Hepatocyte (in vitro differentiated cells): Measurements from ENCODE around the gene ASS1. TPM values are rescaled to one million over a fixed set of nuclear protein-coding genes. Genes with fewer than 3 reads are reported as not detected.

Source experiments
- DNase-seq: peaks from one replicate; pipeline ENCODE4 v3.0.0-alpha.2; 2016; ENCODE audit warnings: low spot score
- H2AFZ ChIP-seq: fragments of 200-600 bp; sonication (generic); 2 replicates; pipeline ENCODE4 v1.6.0; 2016; ENCODE audit warnings: antibody characterized with exemption, mild to moderate bottlenecking
- H3K27ac ChIP-seq: fragments of 200-600 bp; sonication (generic); 2 replicates; pipeline ENCODE4 v1.5.1; 2016; ENCODE audit warnings: mild to moderate bottlenecking
- H3K27me3 ChIP-seq: fragments of 200-600 bp; sonication (generic); 2 replicates; pipeline ENCODE4 v1.6.1; 2016
- H3K36me3 ChIP-seq: fragments of 200-600 bp; sonication (generic); replicated peaks from 2 replicates; pipeline ENCODE4 v1.5.1; 2016; ENCODE audit warnings: low read depth; ENCODE audit not compliant: insufficient read depth
- H3K4me1 ChIP-seq: fragments of 200-600 bp; sonication (generic); 2 replicates; pipeline ENCODE4 v1.5.1; 2016; ENCODE audit warnings: mild to moderate bottlenecking, moderate library complexity; ENCODE audit not compliant: insufficient read depth
- H3K4me2 ChIP-seq: fragments of 200-600 bp; sonication (generic); 2 replicates; pipeline ENCODE4 v1.6.0; 2016
- H3K4me3 ChIP-seq: fragments of 200-600 bp; sonication (generic); 2 replicates; pipeline ENCODE4 v1.5.1; 2016; ENCODE audit warnings: mild to moderate bottlenecking
- H3K79me2 ChIP-seq: fragments of 200-600 bp; sonication (generic); 2 replicates; pipeline ENCODE4 v1.6.0; 2017; ENCODE audit warnings: mild to moderate bottlenecking
- H3K9me2 ChIP-seq: fragments of 200-600 bp; sonication (generic); replicated peaks from 2 replicates; pipeline ENCODE4 v1.6.0; 2017; ENCODE audit warnings: mild to moderate bottlenecking; ENCODE audit not compliant: insufficient read depth
- H3K9me3 ChIP-seq: fragments of 200-600 bp; sonication (generic); 2 replicates; pipeline ENCODE4 v1.5.1; 2016; ENCODE audit warnings: low read depth, mild to moderate bottlenecking
- H4K20me1 ChIP-seq: fragments of 200-600 bp; sonication (generic); 2 replicates; pipeline ENCODE4 v1.6.0; 2016; ENCODE audit warnings: mild to moderate bottlenecking; ENCODE audit not compliant: insufficient read depth, poor library complexity, severe bottlenecking
- CTCF ChIP-seq: fragments of 200-600 bp; sonication (generic); IDR thresholded peaks from 2 replicates; pipeline ENCODE4 v1.5.1; 2016; ENCODE audit warnings: antibody characterized with exemption, mild to moderate bottlenecking; ENCODE audit not compliant: poor library complexity
- EZH2 ChIP-seq: fragments of 200-600 bp; sonication (generic); IDR thresholded peaks from 2 replicates; pipeline ENCODE4 v1.6.1; 2016; ENCODE audit warnings: antibody characterized with exemption, mild to moderate bottlenecking, borderline replicate concordance
- EZH2phosphoT487 ChIP-seq: fragments of 200-600 bp; sonication (generic); IDR thresholded peaks from one replicate; pipeline ENCODE4 v1.6.1; 2018; ENCODE audit warnings: antibody characterized with exemption, mild to moderate bottlenecking, low read depth, moderate library complexity; ENCODE audit not compliant: unreplicated experiment, severe bottlenecking
- WGBS: methylation state at CpG from one replicate; pipeline ENCODE4 v1.1.6; 2016; ENCODE audit warnings: low lambda C conversion rate; ENCODE audit errors: missing lambda C conversion rate; 5-methylcytosine and 5-hydroxymethylcytosine counted together
- polyA plus RNA-seq: library from polyadenylated mRNA; unstranded; fragments of >200 nt; fragmentation: Nextera tagmentation; extraction: Ambion mirVana; gene quantifications from 2 replicates; pipeline ENCODE4 v1.2.1, GENCODE V29; 2016
- total RNA-seq: library from RNA; depleted of rRNA; stranded (reverse); fragments of >200 nt; gene quantifications from 2 replicates; pipeline ENCODE4 v1.2.3, GENCODE V29; 2014

Gene ASS1
- total and polyA plus RNA-seq, 2 experiments from 2014 or later: 145 to 292 TPM

DNA sequence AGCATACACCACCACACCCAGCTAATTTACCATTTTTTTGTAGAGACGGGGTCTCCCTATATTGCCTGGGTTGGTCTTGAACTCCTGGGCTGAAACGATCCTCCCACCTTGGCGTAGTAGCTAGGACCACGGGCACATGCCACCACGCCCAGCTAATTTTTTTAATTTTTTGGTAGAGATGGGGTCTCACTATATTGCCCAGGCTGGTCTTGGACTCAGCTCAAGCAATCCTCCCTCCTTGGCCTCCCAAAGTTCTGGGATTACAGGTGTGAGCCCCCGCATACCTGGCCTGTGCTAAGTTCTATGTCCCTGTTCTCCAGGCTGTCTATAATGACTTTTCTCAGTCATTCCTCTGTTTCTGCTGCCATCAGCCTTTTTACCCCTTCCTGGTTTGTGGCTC lies 41.3 kb downstream of the ASS1 start:
- Histone ChIP-seq H3K4me1 (no peaks in the 10 kb centered on the region), H3K79me2 (no peaks in the 10 kb centered on the region), H3K27me3 (no peaks in the 10 kb centered on the region), H3K9me2 (no peaks in the 10 kb centered on the region), H3K27ac (no peak overlapping the region), H2AFZ (no peak overlapping the region), H3K4me2 (no peak overlapping the region), H3K9me3 (no peaks in the 10 kb centered on the region), H3K36me3 (no peaks in the 10 kb centered on the region), H3K4me3 (no peak overlapping the region), H4K20me1 (no peaks in the 10 kb centered on the region)
- TF ChIP-seq EZH2 (no peak), EZH2phosphoT487 (no peak), CTCF (no peak)
- WGBS: 94% methylated on average over 6 of the region's 6 CpGs
- DNase-seq: no peak

- WGBS: 88% methylated on average over 6 of the region's 6 CpGs
- Histone ChIP-seq H4K20me1 (no peaks in the 10 kb centered on the region), H3K9me3 (no peaks in the 10 kb centered on the region), H3K4me2 (no peak overlapping the region), H3K9me2 (no peaks in the 10 kb centered on the region), H3K27me3 (no peaks in the 10 kb centered on the region), H3K79me2 (no peaks in the 10 kb centered on the region), H3K36me3 (no peaks in the 10 kb centered on the region), H2AFZ (no peak overlapping the region), H3K4me1 (no peaks in the 10 kb centered on the region), H3K27ac (no peak overlapping the region), H3K4me3 (no peak overlapping the region)
- TF ChIP-seq CTCF: no peak
- no peak for TF ChIP-seq EZH2
- TF ChIP-seq EZH2phosphoT487: no peak
- no peak for DNase-seq
These were observed 42.7 kb downstream of the ASS1 start for GRCh38 chr9:130487500-130487899.

- Histone ChIP-seq H3K79me2 (no peaks in the 10 kb centered on the region), H3K36me3 (no peaks in the 10 kb centered on the region), H3K4me2 (no peak overlapping the region), H3K9me3 (no peaks in the 10 kb centered on the region), H2AFZ (no peak overlapping the region), H3K27me3 (no peaks in the 10 kb centered on the region), H4K20me1 (no peaks in the 10 kb centered on the region), H3K9me2 (no peaks in the 10 kb centered on the region), H3K27ac (no peak overlapping the region), H3K4me3 (no peak overlapping the region), H3K4me1 (no peaks in the 10 kb centered on the region)
- no peak for TF ChIP-seq CTCF
- no peak for TF ChIP-seq EZH2phosphoT487
- TF ChIP-seq EZH2: no peak
- DNase-seq: no peak
- 89% methylated on average over 18 of the region's 18 CpGs for WGBS
These were observed 44.0 kb downstream of the ASS1 start for GRCh38 chr9:130488621-130489330.
